ENCODE results near the gene KCNH8.
"Not testable (repeated sequence)": the region's sequence is repeated elsewhere in the genome, so short reads cannot be mapped to it uniquely, and the experiment has no call there.

Gene KCNH8

DNA sequence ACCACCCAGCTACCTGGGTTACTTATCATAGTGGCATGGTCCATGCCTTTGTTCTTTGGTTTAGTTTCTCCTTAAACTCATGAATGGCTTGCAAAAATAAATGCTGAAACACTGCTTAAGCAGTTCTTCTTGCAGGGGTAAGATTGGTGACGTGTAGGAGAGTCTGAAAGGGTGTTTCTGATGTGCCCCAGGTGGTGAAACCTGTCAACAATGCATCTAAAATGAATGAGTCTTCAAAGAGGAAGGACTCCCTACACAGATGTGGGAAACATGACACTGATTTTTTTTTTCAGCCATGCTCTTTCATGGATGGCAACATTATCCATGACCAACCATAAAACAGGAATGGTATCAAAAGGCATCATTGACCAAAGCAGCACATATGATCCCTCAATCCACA, 72.0 kb downstream of the KCNH8 start:
- H3K4me3 ChIP-seq (ENCODE audit: control insufficient read depth, low read depth, low read length): no peak overlapping the region
- DNase-seq (ENCODE audit: low read depth): no peak
- TF ChIP-seq CTCF (conservative IDR thresholded peaks at IDR 0.05; ENCODE audit: control insufficient read depth, insufficient read depth, low read depth, low read length): no peak

GRCh38 chr3:19221081-19221480, 72.8 kb downstream of the KCNH8 start:
- no peak overlapping the region for H3K4me3 ChIP-seq (ENCODE audit: control insufficient read depth, low read depth, low read length)
- no peak for TF ChIP-seq CTCF (conservative IDR thresholded peaks at IDR 0.05; ENCODE audit: control insufficient read depth, insufficient read depth, low read depth, low read length)
- DNase-seq (ENCODE audit: low read depth): no peak

DNA sequence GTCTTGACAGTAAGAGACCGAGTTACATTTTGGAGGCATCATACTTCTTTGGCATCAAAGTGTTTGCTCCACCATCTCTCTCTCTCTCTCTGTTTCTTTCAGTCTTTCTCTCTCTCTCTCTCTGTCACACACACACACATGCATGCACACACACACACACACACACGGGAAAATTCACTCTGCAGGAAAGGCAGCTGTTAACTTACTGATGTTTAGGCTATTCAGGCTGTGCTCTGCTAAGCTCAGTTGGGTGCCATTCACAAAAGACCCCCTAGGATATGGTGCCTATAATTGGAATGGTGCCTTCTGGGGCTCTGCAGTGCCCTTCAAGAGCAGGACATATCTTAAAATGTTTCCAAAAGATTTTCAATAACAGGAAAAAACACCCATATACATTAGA, 78.2 kb downstream of the KCNH8 start:
- no peak for TF ChIP-seq CTCF (conservative IDR thresholded peaks at IDR 0.05; ENCODE audit: control insufficient read depth, insufficient read depth, low read depth, low read length)
- no peak overlapping the region for H3K4me3 ChIP-seq (ENCODE audit: control insufficient read depth, low read depth, low read length)
- no peak for DNase-seq (ENCODE audit: low read depth)

GRCh38 chr3:19228167-19228566, 79.9 kb downstream of the KCNH8 start:
- DNase-seq (ENCODE audit: low read depth): no peak
- H3K4me3 ChIP-seq (ENCODE audit: control insufficient read depth, low read depth, low read length): no peak overlapping the region
- no peak for TF ChIP-seq CTCF (conservative IDR thresholded peaks at IDR 0.05; ENCODE audit: control insufficient read depth, insufficient read depth, low read depth, low read length)

- DNase-seq (ENCODE audit: low read depth): no peak
- no peak for TF ChIP-seq CTCF (conservative IDR thresholded peaks at IDR 0.05; ENCODE audit: control insufficient read depth, insufficient read depth, low read depth, low read length)
- H3K4me3 ChIP-seq (ENCODE audit: control insufficient read depth, low read depth, low read length): no peak overlapping the region
Observed at GRCh38 chr3:19229086-19229485, 80.8 kb downstream of the KCNH8 start.

DNA sequence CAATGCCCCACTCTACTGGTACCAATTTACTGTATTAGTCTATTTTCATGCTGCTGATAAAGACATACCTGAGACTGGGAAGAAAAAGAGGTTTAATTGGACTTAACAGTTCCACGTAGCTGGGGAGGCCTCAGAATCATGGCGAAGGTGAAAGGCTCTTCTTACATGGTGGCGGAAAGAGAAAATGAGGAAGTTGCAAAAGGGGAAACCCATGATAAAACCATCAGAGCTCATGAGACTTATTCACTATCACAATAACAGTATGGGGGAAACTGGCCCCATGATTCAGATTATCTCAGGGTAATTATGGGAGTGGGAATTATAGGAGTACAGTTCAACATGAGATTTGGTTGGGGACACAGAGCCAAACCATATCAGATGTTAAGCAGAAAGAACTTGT, 81.6 kb downstream of the KCNH8 start:
- DNase-seq (ENCODE audit: low read depth); H3K4me3 ChIP-seq (ENCODE audit: control insufficient read depth, low read depth, low read length): not testable (repeated sequence)

- no peak overlapping the region for H3K4me3 ChIP-seq (ENCODE audit: control insufficient read depth, low read depth, low read length)
- no peak for DNase-seq (ENCODE audit: low read depth)
- TF ChIP-seq CTCF (conservative IDR thresholded peaks at IDR 0.05; ENCODE audit: control insufficient read depth, insufficient read depth, low read depth, low read length): no peak
Observed at GRCh38 chr3:19231792-19232461, 83.6 kb downstream of the KCNH8 start.

Data from fibroblast of mammary gland (primary cell).